Left lung (tissue), 10 donors: ENCODE results near the gene ALDH16A1. TPM values are rescaled to one million over a fixed set of nuclear protein-coding genes. Genes with fewer than 3 reads are reported as not detected.

Experiments used
- ATAC-seq: fragments of 200-7000 bp; cut with Tn5 transposase; one replicate; pipeline ENCODE4 v1.9.1; 2020; ENCODE audit warnings: moderate library complexity
- DNase-seq, 4 donors: peaks; one replicate each; pipeline ENCODE4 v3.0.0-alpha.2; 2013 to 2020
- H3K27ac ChIP-seq, 2 donors: fragments of 200-600 bp; sonication (generic) in 1 of 2; one replicate each; pipeline versions ENCODE4 v1.5.0 to v1.8.0; 2020 to 2021
- H3K27me3 ChIP-seq, 2 donors: fragments of 200-600 bp; sonication (generic) in 1 of 2; one replicate each; pipeline versions ENCODE4 v1.5.0 to v1.8.0; 2020 to 2021
- H3K36me3 ChIP-seq, 2 donors: fragments of 200-600 bp; sonication (generic) in 1 of 2; one replicate each; pipeline versions ENCODE4 v1.5.0 to v1.8.0; 2020 to 2021
- H3K4me1 ChIP-seq, 2 donors: fragments of 200-600 bp; one replicate each; pipeline ENCODE4 v1.8.0; 2021
- H3K4me3 ChIP-seq, 2 donors: fragments of 200-600 bp; sonication (generic) in 1 of 2; one replicate each; pipeline versions ENCODE4 v1.5.0 to v1.8.0; 2020 to 2021; ENCODE audit warnings: mild to moderate bottlenecking in 1 of 2
- H3K9me3 ChIP-seq, 2 donors: fragments of 200-600 bp; sonication (generic) in 1 of 2; one replicate each; pipeline versions ENCODE4 v1.5.0 to v1.8.0; 2020 to 2021
- CTCF ChIP-seq, 2 donors: fragments of 200-600 bp; sonication (generic) in 1 of 2; IDR thresholded peaks; one replicate each; pipeline versions ENCODE4 v1.5.0 to v1.8.0; 2021; ENCODE audit warnings: antibody characterized with exemption in 2 of 2
- intact Hi-C, 2 donors: fragments of 100-400 bp; cut with DNase I; formaldehyde crosslinking; loops; one replicate each; pipeline versions ENCODE4 v1.11.2 to v1.14.2; 2022
- polyA plus RNA-seq, 6 donors: library from polyadenylated mRNA; unstranded; fragments of 120-200 nt; gene quantifications; one replicate each; pipeline ENCODE4 v1.2.1, GENCODE V29; 2013; ENCODE audit not compliant: insufficient read length in 6 of 6
- total RNA-seq, 2 donors: library from RNA; stranded (reverse); fragmentation: NEBNext Ultra II Directional; extraction: Animal tissue kit (Norgen Biotek cat#: 25700); gene quantifications; one replicate each; pipeline ENCODE4 v1.2.1, GENCODE V29; 2021
- donor health status: DM: no; HTN: yes; CAD: no.
- donor health status: DM: no; HTN: no; CAD: no.

Gene ALDH16A1
- total and polyA plus RNA-seq, 8 donors: 12.6 to 54.2 (median 18.1) TPM

- no peak for TF ChIP-seq CTCF (IDR thresholded peaks at IDR 0.05)
- peaks cover 81 to 100% of the 10 kb centered on the region in 2 donors for H3K27me3 ChIP-seq
These were observed 21.7 kb upstream of the ALDH16A1 start for GRCh38 chr19:49431330-49431749.

GRCh38 chr19:49432141-49433073 lies 20.6 kb upstream of the ALDH16A1 start:
- DNase-seq: peak in 1 of 4 donors; percentile 37
- H3K9me3 ChIP-seq: no peaks in the 10 kb centered on the region
- TF ChIP-seq CTCF (IDR thresholded peaks at IDR 0.05): no peak
- no peak overlapping the region for H3K27ac ChIP-seq
- H3K36me3 ChIP-seq: no peaks in the 10 kb centered on the region
- H3K4me3 ChIP-seq: no peak overlapping the region
- peaks cover 81 to 100% of the 10 kb centered on the region in 2 donors for H3K27me3 ChIP-seq
- peaks cover 0 to 16% of the 10 kb centered on the region in 2 donors for H3K4me1 ChIP-seq
- ATAC-seq: peak; percentile 78
- intact Hi-C loops: no loop called here

More at GRCh38 chr19:49431330-49431749, 21.7 kb upstream of the ALDH16A1 start:
- no peak overlapping the region for H3K4me3 ChIP-seq
- ATAC-seq (no peak), DNase-seq (no peak)
- no peaks in the 10 kb centered on the region for H3K36me3 ChIP-seq
- no peaks in the 10 kb centered on the region for H3K9me3 ChIP-seq
- peaks cover 0 to 12% of the 10 kb centered on the region in 2 donors for H3K4me1 ChIP-seq
- H3K27ac ChIP-seq: no peak overlapping the region
- intact Hi-C loops: no loop called here

DNA sequence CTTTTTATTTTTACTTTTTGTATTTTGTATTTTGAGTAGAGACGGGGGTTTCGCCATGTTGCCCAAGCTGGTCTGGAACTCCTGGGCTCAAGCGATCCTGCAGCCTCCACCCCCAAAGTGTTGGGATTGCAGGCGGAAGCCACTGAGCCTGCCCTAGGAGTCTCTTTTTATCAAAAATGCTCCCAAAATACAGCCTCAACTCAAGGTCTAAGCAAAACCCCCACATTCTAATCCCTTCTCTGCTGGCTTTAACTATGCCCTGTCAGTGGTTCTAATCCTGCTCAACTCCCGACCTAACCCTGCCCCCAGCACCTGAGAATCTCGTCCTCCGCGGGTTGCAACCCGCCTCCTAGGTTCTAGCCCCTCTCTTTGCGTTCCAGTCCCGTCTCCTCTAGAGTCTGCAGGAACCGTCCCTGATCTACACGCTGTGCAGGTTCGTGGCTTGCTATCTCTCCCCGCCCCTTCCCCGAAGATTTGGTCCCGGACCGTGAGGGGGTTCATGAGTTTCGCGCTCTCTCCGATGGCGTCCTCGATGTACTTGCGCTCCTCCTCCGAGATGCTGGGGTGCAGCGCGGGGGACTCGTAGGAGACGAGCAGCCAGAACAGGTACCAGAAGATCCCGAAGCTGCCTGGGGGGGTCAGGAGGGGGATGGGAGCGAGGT lies 19.7 kb upstream of the ALDH16A1 start:
- DNase-seq (peak in 1 of 4 donors; percentile 47), ATAC-seq (no peak)
- H3K4me3 ChIP-seq: no peak overlapping the region
- peaks cover 77 to 100% of the 10 kb centered on the region in 2 donors for H3K27me3 ChIP-seq
- no peaks in the 10 kb centered on the region for H3K9me3 ChIP-seq
- intact Hi-C loops: no loop called here
- no peaks in the 10 kb centered on the region for H3K36me3 ChIP-seq
- no peak overlapping the region for H3K27ac ChIP-seq
- no peak for TF ChIP-seq CTCF (IDR thresholded peaks at IDR 0.05)
- peaks cover 0 to 8% of the 10 kb centered on the region in 2 donors for H3K4me1 ChIP-seq

GRCh38 chr19:49434907-49435583 lies 18.0 kb upstream of the ALDH16A1 start:
- H3K4me3 ChIP-seq: no peak overlapping the region
- TF ChIP-seq CTCF (IDR thresholded peaks at IDR 0.05): no peak
- no peaks in the 10 kb centered on the region for H3K9me3 ChIP-seq
- DNase-seq (peak in 1 of 4 donors; percentile 13), ATAC-seq (no peak)
- no peaks in the 10 kb centered on the region for H3K36me3 ChIP-seq
- H3K4me1 ChIP-seq: peaks cover 0 to 6% of the 10 kb centered on the region in 2 donors
- H3K27ac ChIP-seq: no peak overlapping the region
- H3K27me3 ChIP-seq: peaks cover 86 to 100% of the 10 kb centered on the region in 2 donors
- intact Hi-C loops: no loop called here
